Keratinocyte (primary cell): ENCODE data around the gene MGMT.

Source experiments
- CTCF ChIP-seq, 3 experiments: IDR thresholded peaks in 1 of 3; conservative IDR thresholded peaks in 1 of 3; optimal IDR thresholded peaks in 1 of 3; 2 replicates in 2 of 3; 3 replicates in 1 of 3; pipeline versions ENCODE3 to v1.5.1; 2011; ENCODE audit warnings: low read length in 3 of 3, mild to moderate bottlenecking in 3 of 3, moderate library complexity in 2 of 3, control low read depth in 1 of 3, inconsistent platforms in 1 of 3; ENCODE audit not compliant: insufficient read depth in 2 of 3; ENCODE audit errors: extremely low read depth in 1 of 3
- EZH2 ChIP-seq: IDR thresholded peaks from one replicate; pipeline ENCODE4 v1.6.1; 2012; ENCODE audit warnings: inconsistent platforms, mild to moderate bottlenecking, low read length, moderate library complexity

DNA sequence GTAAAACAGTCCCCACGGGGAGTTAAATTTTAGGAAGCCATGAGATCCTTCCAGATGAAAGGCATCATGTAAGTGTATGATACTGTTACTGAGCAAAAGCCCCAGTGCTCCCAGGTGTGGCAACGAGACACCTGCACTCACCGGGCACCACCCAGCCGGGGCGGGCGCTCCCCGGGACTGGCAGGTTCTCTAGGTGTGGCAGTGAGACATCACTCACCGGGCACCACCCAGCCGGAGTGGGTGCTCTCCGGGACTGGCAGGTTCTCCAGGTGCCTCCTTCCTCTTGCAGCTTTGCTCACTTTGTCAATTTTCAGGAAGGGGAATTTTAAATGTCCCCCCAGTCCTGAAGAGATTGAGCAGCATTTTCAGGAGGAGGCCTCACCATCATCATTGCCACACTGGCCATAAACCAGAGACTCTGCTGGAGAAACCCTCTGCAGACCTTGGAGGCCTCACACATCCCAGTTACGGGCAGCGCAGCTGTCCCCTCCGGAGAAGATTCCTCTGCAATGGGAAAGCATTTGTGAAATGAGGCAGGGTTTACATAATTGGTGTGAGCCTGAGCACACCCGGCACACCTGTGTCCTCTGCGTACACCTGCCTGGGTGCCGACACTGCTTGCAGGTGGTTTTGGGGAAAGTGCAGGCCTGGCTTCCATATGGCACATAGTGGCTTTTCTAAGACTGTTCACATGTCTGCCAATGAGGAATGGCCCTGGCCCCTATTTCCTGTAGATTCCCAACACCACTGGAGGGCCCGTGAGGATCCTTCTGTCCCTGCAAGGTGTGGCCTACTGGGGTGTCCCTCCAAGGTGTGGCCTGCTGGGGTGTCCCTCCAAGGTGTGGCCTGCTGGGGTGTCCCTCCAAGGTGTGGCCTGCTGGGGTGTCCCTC is 305.7 kb downstream of the MGMT start:
- TF ChIP-seq CTCF (optimal IDR thresholded peaks at IDR 0.05 in 1 of 3, IDR thresholded peaks at IDR 0.05 in 1 of 3, conservative IDR thresholded peaks at IDR 0.05 in 1 of 3; ENCODE audit: extremely low read depth in 1 of 3, insufficient read depth in 2 of 3, low read length in 3 of 3) (no peak), EZH2 (no peak)
